ENCODE results near the gene ZNF417. TPM values are rescaled to one million over a fixed set of nuclear protein-coding genes. Genes with fewer than 3 reads are reported as not detected.

The ZNF417 gene
- total and polyA plus RNA-seq, 9 of the 15 experiments (the other 6 are each of a cell fraction or from before 2014, with no cell fraction given): 0.35 to 7.2 (median 3.2) TPM

DNA sequence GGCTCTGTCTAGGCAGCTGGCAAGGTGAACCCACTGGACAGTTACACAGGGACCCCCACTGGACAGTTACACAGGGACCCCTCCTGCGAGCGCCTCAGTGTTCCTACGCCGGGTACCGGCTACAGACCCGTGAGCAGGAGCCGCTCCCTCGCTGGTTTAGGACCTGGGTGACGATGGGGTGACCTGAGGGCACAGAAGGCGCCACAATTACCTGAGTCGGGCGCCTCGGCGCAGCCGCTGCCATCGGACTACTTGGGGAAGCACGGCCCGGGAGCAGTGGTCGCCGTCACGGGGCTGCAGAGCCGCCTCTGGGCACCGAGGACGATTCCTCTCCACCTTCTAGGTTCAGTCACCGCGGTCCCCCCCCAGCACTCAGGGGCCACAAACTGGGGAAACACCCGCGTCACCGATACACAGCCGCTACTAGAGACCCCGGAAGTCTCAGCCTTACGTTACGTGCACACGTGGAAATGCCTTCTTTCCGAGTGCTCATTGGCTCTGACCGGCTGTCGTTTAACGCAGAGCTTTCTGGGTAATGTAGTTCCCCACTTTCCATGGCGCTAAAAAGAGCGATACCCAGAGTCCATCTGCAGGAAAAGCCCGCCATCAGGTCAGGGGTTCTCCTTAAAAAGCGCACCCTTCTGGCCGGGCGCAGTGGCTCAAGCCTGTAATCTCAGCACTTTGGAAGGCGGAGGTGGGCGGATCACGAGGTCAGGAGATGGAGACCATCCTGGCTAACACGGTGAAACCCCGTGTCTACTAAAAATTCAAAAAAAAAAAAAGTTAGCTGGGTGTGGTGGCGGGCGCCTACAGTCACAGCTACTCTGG is at the start of gene ZNF417 (continued):
- TF ChIP-seq, protein P1, sequence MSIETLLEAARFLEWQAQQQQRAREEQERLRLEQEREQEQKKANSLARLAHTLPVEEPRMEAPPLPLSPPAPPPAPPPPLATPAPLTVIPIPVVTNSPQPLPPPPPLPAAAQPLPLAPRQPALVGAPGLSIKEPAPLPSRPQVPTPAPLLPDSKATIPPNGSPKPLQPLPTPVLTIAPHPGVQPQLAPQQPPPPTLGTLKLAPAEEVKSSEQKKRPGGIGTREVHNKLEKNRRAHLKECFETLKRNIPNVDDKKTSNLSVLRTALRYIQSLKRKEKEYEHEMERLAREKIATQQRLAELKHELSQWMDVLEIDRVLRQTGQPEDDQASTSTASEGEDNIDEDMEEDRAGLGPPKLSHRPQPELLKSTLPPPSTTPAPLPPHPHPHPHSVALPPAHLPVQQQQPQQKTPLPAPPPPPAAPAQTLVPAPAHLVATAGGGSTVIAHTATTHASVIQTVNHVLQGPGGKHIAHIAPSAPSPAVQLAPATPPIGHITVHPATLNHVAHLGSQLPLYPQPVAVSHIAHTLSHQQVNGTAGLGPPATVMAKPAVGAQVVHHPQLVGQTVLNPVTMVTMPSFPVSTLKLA (conservative IDR thresholded peaks at IDR 0.05): peak; percentile 78 to 86
- TF ChIP-seq KDM1A (IDR thresholded peaks at IDR 0.05): peak; percentile 84 to 85; a peak in 3 of 4 replicates
- TF ChIP-seq, protein P2, sequence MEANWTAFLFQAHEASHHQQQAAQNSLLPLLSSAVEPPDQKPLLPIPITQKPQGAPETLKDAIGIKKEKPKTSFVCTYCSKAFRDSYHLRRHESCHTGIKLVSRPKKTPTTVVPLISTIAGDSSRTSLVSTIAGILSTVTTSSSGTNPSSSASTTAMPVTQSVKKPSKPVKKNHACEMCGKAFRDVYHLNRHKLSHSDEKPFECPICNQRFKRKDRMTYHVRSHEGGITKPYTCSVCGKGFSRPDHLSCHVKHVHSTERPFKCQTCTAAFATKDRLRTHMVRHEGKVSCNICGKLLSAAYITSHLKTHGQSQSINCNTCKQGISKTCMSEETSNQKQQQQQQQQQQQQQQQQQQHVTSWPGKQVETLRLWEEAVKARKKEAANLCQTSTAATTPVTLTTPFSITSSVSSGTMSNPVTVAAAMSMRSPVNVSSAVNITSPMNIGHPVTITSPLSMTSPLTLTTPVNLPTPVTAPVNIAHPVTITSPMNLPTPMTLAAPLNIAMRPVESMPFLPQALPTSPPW (CRISPR knock-in tag; IDR thresholded peaks at IDR 0.05): peak; percentile 50
- TF ChIP-seq RAD51 (IDR thresholded peaks at IDR 0.05; ENCODE audit: borderline replicate concordance, low read depth): peak; percentile 38; the same call in 1 of the 2 replicates
- peak; percentile 88 for TF ChIP-seq GABPB1 (CRISPR knock-in tag; IDR thresholded peaks at IDR 0.05)
- peak; percentile 57; the same call in 1 of the 2 replicates for TF ChIP-seq ZNF197 (CRISPR knock-in tag; IDR thresholded peaks at IDR 0.05; ENCODE audit: low read depth)
- TF ChIP-seq E2F4 (CRISPR knock-in tag; IDR thresholded peaks at IDR 0.05; ENCODE audit: low read depth): 0 out of 2 replicates have a peak, but pooled peaks have one; percentile 36
- peak; percentile 33 for TF ChIP-seq SP2 (IDR thresholded peaks at IDR 0.05; ENCODE audit: extremely low read depth, low read depth, low read length, poor library complexity, severe bottlenecking)
- peak; percentile 47; the same call in 1 of the 2 replicates for TF ChIP-seq ZEB2 (IDR thresholded peaks at IDR 0.05)
- TF ChIP-seq ZNF24 (IDR thresholded peaks at IDR 0.05): peak; percentile 14; the same call in 1 of the 2 replicates
- TF ChIP-seq, protein P3, sequence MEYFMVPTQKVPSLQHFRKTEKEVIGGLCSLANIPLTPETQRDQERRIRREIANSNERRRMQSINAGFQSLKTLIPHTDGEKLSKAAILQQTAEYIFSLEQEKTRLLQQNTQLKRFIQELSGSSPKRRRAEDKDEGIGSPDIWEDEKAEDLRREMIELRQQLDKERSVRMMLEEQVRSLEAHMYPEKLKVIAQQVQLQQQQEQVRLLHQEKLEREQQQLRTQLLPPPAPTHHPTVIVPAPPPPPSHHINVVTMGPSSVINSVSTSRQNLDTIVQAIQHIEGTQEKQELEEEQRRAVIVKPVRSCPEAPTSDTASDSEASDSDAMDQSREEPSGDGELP (CRISPR knock-in tag; IDR thresholded peaks at IDR 0.05; ENCODE audit: borderline replicate concordance): peak; percentile 54; the same call in 1 of the 2 replicates
- TF ChIP-seq SMAD3 (CRISPR knock-in tag; conservative IDR thresholded peaks at IDR 0.05): 0 out of 2 replicates have a peak, but pooled peaks have one; percentile 41
- 0 out of 2 replicates have a peak, but pooled peaks have one; percentile 65 for TF ChIP-seq NBN (IDR thresholded peaks at IDR 0.05; ENCODE audit: low read depth)
- peak; percentile 54; the same call in 1 of the 2 replicates for TF ChIP-seq CBX1 (IDR thresholded peaks at IDR 0.05; ENCODE audit: low read depth)
- TF ChIP-seq CBX3 (IDR thresholded peaks at IDR 0.05; ENCODE audit: borderline replicate concordance in 1 of 2, low read length in 2 of 2): 0 out of 3 replicates have a peak, but pooled peaks of 1 of the 2 experiments have one; percentile 23
- TF ChIP-seq MAX (CRISPR knock-in tag; IDR thresholded peaks at IDR 0.05): peak; percentile 14; the same call in 1 of the 2 replicates
- peak; percentile 46; the same call in 1 of the 2 replicates for TF ChIP-seq ZFX (CRISPR knock-in tag; IDR thresholded peaks at IDR 0.05)
- TF ChIP-seq NFYB (IDR thresholded peaks at IDR 0.05; ENCODE audit: extremely low read depth, insufficient read length): peak; percentile 32
- TF ChIP-seq CTBP1 (IDR thresholded peaks at IDR 0.05; ENCODE audit: borderline replicate concordance): peak; percentile 92
- TF ChIP-seq LCOR (CRISPR knock-in tag; IDR thresholded peaks at IDR 0.05): peak; percentile 87
- TF ChIP-seq SRF (CRISPR knock-in tag; IDR thresholded peaks at IDR 0.05): peak in 1 of 2 experiments; percentile 41; a peak in 2 of 4 replicates

Measured in K562 (cell line).